K562 (cell line): ENCODE measurements around the gene ALS2CL. TPM values are rescaled to one million over a fixed set of nuclear protein-coding genes. Genes with fewer than 3 reads are reported as not detected.
A peak's percentile ranks its signal among the peaks of the same experiment; 100 is the strongest.

Source experiments
- ATAC-seq: fragments of 200-7000 bp; cut with Tn5 transposase; 3 replicates; pipeline ENCODE4 v1.9.1; 2020; ENCODE audit warnings: moderate library complexity
- BruUV-seq: library from RNA; stranded (reverse); fragments of 400-500 nt; replicated peaks from 2 replicates; lab custom pipeline; 2021; lab: Mats Ljungman, UMichigan
- CTCF ChIA-PET: fragments of 300-600 bp; formaldehyde crosslinking; extraction: SDS; loops from one replicate; lab custom pipeline; 2021; ENCODE audit warnings: low intra/inter-chr PET ratio; lab: Yijun Ruan, JAX
- POLR2A ChIA-PET: fragments of 300-600, 350-650 bp; sonication (Branson Sonifier 250); formaldehyde crosslinking; extraction: SDS; loops from one replicate; lab custom pipeline; 2021; ENCODE audit warnings: antibody characterized with exemption, inconsistent platforms; lab: Yijun Ruan, JAX
- DNase-seq, 4 experiments: peaks; one replicate each; pipeline versions ENCODE4 v3.0.0 to v3.0.0-alpha.2; 2011 to 2018; ENCODE audit warnings: low spot score in 3 of 4, mixed read lengths in 3 of 4; ENCODE audit errors: extremely low read depth in 1 of 4
- FAIRE-seq: peaks from 2 replicates; lab custom pipeline; 2011; peaks lifted over from hg19 to GRCh38; lab: Jason Lieb, UNC
- H2AFZ ChIP-seq: 2 replicates; pipeline ENCODE4 v1.6.0; 2011; ENCODE audit warnings: low read depth, low read length, control low read depth, inconsistent platforms
- H3K27ac ChIP-seq: fragments of 200-600 bp; 3 replicates; pipeline ENCODE4 v1.8.0; 2011; ENCODE audit warnings: low read depth, mild to moderate bottlenecking, control low read depth, inconsistent platforms, low read length, moderate library complexity, mixed read lengths; ENCODE audit errors: extremely low read depth
- H3K27me3 ChIP-seq, 2 experiments: fragments of 300-600 bp in 1 of 2; 2 replicates in 1 of 2; 3 replicates in 1 of 2; pipeline versions ENCODE4 v1.6.0 to v1.8.0; 2011; ENCODE audit warnings: inconsistent platforms in 2 of 2, low read length in 2 of 2, mild to moderate bottlenecking in 1 of 2, mixed read lengths in 1 of 2, moderate library complexity in 1 of 2; ENCODE audit not compliant: control insufficient read depth in 2 of 2, insufficient read depth in 2 of 2
- H3K36me3 ChIP-seq: fragments of 300-600 bp; 3 replicates; pipeline ENCODE4 v1.8.0; 2011; ENCODE audit warnings: mild to moderate bottlenecking, low read length, inconsistent platforms; ENCODE audit not compliant: control insufficient read depth, insufficient read depth
- H3K4me1 ChIP-seq, 2 experiments: fragments of 200-600 bp in 1 of 2; replicated peaks in 1 of 2; 2 replicates in 1 of 2; 3 replicates in 1 of 2; pipeline versions ENCODE4 v1.5.1 to v1.8.0; 2011; ENCODE audit warnings: inconsistent platforms in 2 of 2, low read length in 2 of 2, mild to moderate bottlenecking in 1 of 2, mixed read lengths in 1 of 2, moderate library complexity in 1 of 2; ENCODE audit not compliant: control insufficient read depth in 2 of 2, insufficient read depth in 2 of 2
- H3K4me2 ChIP-seq: 2 replicates; pipeline ENCODE4 v1.6.1; 2011; ENCODE audit warnings: low read length, control low read depth, inconsistent platforms, mixed read lengths; ENCODE audit not compliant: insufficient read depth
- H3K4me3 ChIP-seq: fragments of 200-600 bp; sonication (generic), shearing (Covaris generic); 2 replicates; pipeline ENCODE4 v1.5.1; 2016; ENCODE audit warnings: control low read depth, inconsistent platforms
- H3K79me2 ChIP-seq: fragments of 200-600 bp; 3 replicates; pipeline ENCODE4 v1.8.0; 2011; ENCODE audit warnings: low read length, inconsistent platforms; ENCODE audit not compliant: control insufficient read depth, insufficient read depth
- H3K9ac ChIP-seq, 2 experiments: 2 replicates each; pipeline versions ENCODE4 v1.6.0 to v1.6.1; 2011; ENCODE audit warnings: low read depth in 2 of 2, low read length in 2 of 2, control low read depth in 1 of 2, inconsistent platforms in 1 of 2, mild to moderate bottlenecking in 1 of 2, mixed read lengths in 1 of 2; ENCODE audit not compliant: insufficient read depth in 1 of 2
- H3K9me1 ChIP-seq: one replicate; pipeline ENCODE4 v1.6.0; 2011; ENCODE audit warnings: inconsistent platforms, mild to moderate bottlenecking, low read length, moderate library complexity; ENCODE audit not compliant: control insufficient read depth, insufficient read depth
- H3K9me3 ChIP-seq: replicated peaks from 2 replicates; pipeline ENCODE4 v1.5.1; 2011; ENCODE audit warnings: low read depth, low read length, inconsistent platforms; ENCODE audit not compliant: control insufficient read depth, insufficient read depth
- H4K20me1 ChIP-seq: replicated peaks from 2 replicates; pipeline ENCODE4 v1.6.1; 2011; ENCODE audit warnings: low read length, inconsistent platforms, mixed read lengths; ENCODE audit not compliant: control insufficient read depth, insufficient read depth
- CBFA2T3 ChIP-seq: fragments of 450-650 bp; IDR thresholded peaks from 2 replicates; pipeline ENCODE4 v1.6.1; 2017
- CLOCK ChIP-seq: fragments of 250-450 bp; sonication (Bioruptor Pico); IDR thresholded peaks from 2 replicates; pipeline ENCODE4 v1.4.0; 2020; ENCODE audit warnings: mild to moderate bottlenecking, moderate library complexity, borderline replicate concordance
- ELF1 ChIP-seq: fragments of 200-800 bp; sonication (Bioruptor generic); IDR thresholded peaks from 2 replicates; pipeline ENCODE4 v1.6.1; 2016; ENCODE audit warnings: missing genetic modification characterization, missing compliant biosample characterization
- ELF2 ChIP-seq: fragments of 250-450 bp; sonication (Bioruptor Pico); IDR thresholded peaks from 2 replicates; pipeline ENCODE4 v1.5.0; 2021; ENCODE audit warnings: mild to moderate bottlenecking
- ILK ChIP-seq: fragments of 450-650 bp; IDR thresholded peaks from 2 replicates; pipeline ENCODE4 v1.6.1; 2016; ENCODE audit warnings: missing genetic modification characterization, low read depth, mild to moderate bottlenecking, missing compliant biosample characterization, moderate library complexity, borderline replicate concordance
- MXI1 ChIP-seq: IDR thresholded peaks from 2 replicates; pipeline ENCODE4 v1.6.1; 2011; ENCODE audit warnings: low read depth, mild to moderate bottlenecking, improper control_type of control experiment, low read length
- MYNN ChIP-seq, 2 experiments: sonication (generic); formaldehyde crosslinking in 1 of 2; IDR thresholded peaks; 2 replicates each; pipeline versions ENCODE4 v1.5.0 to v1.6.1; 2016 to 2020; ENCODE audit warnings: antibody characterized with exemption in 1 of 2, missing genetic modification reagents in 1 of 2
- SIN3A ChIP-seq, 2 experiments: fragments of 150-350 bp in 1 of 2; IDR thresholded peaks; 2 replicates each; pipeline ENCODE4 v1.6.1; 2011 to 2016; ENCODE audit warnings: borderline replicate concordance in 2 of 2, low read depth in 2 of 2, low read length in 2 of 2, mild to moderate bottlenecking in 2 of 2, moderate library complexity in 2 of 2; ENCODE audit not compliant: control insufficient read depth in 1 of 2
- SIX5 ChIP-seq, 2 experiments: IDR thresholded peaks; 2 replicates each; pipeline ENCODE4 v1.6.1; 2011; ENCODE audit warnings: low read length in 2 of 2, borderline replicate concordance in 1 of 2, low read depth in 1 of 2, mild to moderate bottlenecking in 1 of 2, moderate library complexity in 1 of 2; ENCODE audit not compliant: insufficient read depth in 1 of 2
- SNRNP70 ChIP-seq: fragments of 200-400 bp; formaldehyde crosslinking; optimal IDR thresholded peaks from 2 replicates; pipeline ENCODE3; 2017; ENCODE audit warnings: low read depth, low read length
- ZNF586 ChIP-seq: fragments of 450-650 bp; formaldehyde crosslinking; conservative IDR thresholded peaks from 2 replicates; pipeline ENCODE4 v1.4.0; 2020; ENCODE audit warnings: mild to moderate bottlenecking, moderate library complexity
- ZSCAN29 ChIP-seq: fragments of 450-650 bp; IDR thresholded peaks from 2 replicates; pipeline ENCODE4 v1.6.1; 2017
- WGBS: fragments of 100-300 bp; shearing (Covaris generic); methylation state at CpG from one replicate; pipeline ENCODE4 v1.1.6; 2016; ENCODE audit warnings: low coverage, mixed read lengths; ENCODE audit not compliant: insufficient coverage; ENCODE audit errors: missing lambda C conversion rate; 5-methylcytosine and 5-hydroxymethylcytosine counted together
- in situ Hi-C: fragments of 300-500 bp; cut with MboI; formaldehyde crosslinking; loops from 4 replicates; pipeline ENCODE4 v1.15.0; 2018; ENCODE audit warnings: inconsistent platforms, mixed read lengths
- intact Hi-C: fragments of 100-400 bp; cut with micrococcal nuclease; formaldehyde crosslinking; loops from 2 replicates; pipeline ENCODE4 v1.14.2; 2022
- polyA plus RNA-seq, 8 experiments: library from polyadenylated mRNA; depleted of rRNA in 4 of 8; stranded (reverse) in 5 of 8; unstranded in 3 of 8; fragments of >200 nt; fragmentation: Nextera tagmentation in 2 of 8; fragmentation: Illumina TruSeq in 1 of 8; extraction: Ambion mirVana in 2 of 8; extraction: Trizol in 1 of 8; gene quantifications; 2 replicates each; pipeline versions ENCODE4 v1.2.1 to v1.2.3, GENCODE V29; 2011 to 2014; ENCODE audit warnings: inconsistent platforms in 1 of 8, missing spikeins in 1 of 8
- total RNA-seq, 7 experiments: library from RNA; depleted of rRNA in 6 of 7; stranded (reverse); fragments of >200 nt in 6 of 7; fragmentation: Illumina TruSeq in 2 of 7; extraction: Trizol in 2 of 7; gene quantifications; 2 replicates each; pipeline versions ENCODE4 v1.2.1 to v1.2.3, GENCODE V29; 2011 to 2021; ENCODE audit warnings: low replicate concordance in 1 of 7
- TF ChIP-seq, protein P1 (sequence below): fragments of 250-450 bp; sonication (Bioruptor Pico); IDR thresholded peaks from 2 replicates; pipeline ENCODE4 v1.4.0; 2020; ENCODE audit warnings: mild to moderate bottlenecking
- TF ChIP-seq, protein P2 (sequence below), 2 experiments: fragments of 450-650 bp in 1 of 2; sonication (generic) in 1 of 2; formaldehyde crosslinking in 1 of 2; IDR thresholded peaks in 1 of 2; conservative IDR thresholded peaks in 1 of 2; 2 replicates each; pipeline versions ENCODE4 v1.6.1 to v1.8.1; 2016 to 2023; ENCODE audit warnings: mild to moderate bottlenecking in 2 of 2, moderate library complexity in 2 of 2, inconsistent platforms in 1 of 2, missing genetic modification reagents in 1 of 2

ALS2CL gene
- total and polyA plus RNA-seq, 9 of the 15 experiments (the other 6 are each of a cell fraction or from before 2014, with no cell fraction given), result 0.03 to 0.13 (median 0.05) TPM; not detected in 3

DNA sequence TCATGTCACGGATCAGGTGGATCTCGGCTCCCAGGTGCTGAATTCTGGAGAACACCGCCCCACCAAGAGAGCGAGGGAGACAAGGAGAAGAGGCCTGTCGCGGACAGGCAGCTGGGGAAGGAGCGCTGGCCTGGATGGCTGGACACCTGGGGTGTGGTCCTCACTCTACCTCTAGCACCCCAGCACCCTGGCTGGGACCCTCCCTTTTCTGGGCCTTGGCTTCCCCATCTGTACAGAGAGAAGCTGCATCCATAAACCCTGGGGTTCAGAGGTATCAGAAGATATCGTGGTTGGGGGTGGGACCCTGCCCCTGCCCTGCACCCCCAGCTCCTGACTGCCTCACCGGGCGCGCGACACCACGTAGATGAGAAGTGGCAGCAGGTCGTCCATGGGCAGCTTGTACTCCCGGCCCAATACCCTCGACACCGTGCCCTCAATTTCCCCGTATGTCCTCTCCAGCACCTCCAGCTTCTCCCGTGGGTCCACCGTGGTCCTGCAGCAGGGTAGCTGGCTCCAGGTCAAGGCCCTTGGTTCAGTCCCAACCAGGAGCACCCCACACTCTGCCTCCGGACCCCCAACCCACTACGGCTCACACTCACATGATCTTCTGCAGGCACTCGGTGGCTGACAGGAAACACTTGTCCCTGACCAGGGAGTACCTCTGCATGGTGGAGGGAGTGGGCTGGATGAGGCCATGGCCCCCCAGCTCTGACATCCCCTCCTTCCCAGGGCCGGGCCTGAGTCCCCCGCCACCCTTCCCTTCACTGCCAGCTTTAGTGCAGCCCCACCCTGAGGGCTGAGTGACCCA, 21.7 kb downstream of the ALS2CL start:
- WGBS, result 1% methylated on average over 22 of the region's 25 CpGs
- no peak overlapping the region for H3K4me3 ChIP-seq
- intact Hi-C loops (no loop called here), in situ Hi-C loops (no loop called here)
- ATAC-seq (no peak), FAIRE-seq (no peak)
- peaks cover 0 to under 1% of the 10 kb centered on the region in 2 experiments; a peak in 1 of 5 replicates for H3K4me1 ChIP-seq
- H2AFZ ChIP-seq, result no peak overlapping the region
- no peaks in the 10 kb centered on the region for H3K9me1 ChIP-seq
- no peaks in the 10 kb centered on the region for H3K79me2 ChIP-seq
- H4K20me1 ChIP-seq, result peaks cover 34% of the 10 kb centered on the region
- no peak for TF ChIP-seq SNRNP70
- TF ChIP-seq CBFA2T3, result no peak
- TF ChIP-seq CLOCK (CRISPR knock-in tag), result no peak
- TF ChIP-seq ELF1, result no peak
- TF ChIP-seq ZSCAN29, result no peak
- TF ChIP-seq, protein P1, sequence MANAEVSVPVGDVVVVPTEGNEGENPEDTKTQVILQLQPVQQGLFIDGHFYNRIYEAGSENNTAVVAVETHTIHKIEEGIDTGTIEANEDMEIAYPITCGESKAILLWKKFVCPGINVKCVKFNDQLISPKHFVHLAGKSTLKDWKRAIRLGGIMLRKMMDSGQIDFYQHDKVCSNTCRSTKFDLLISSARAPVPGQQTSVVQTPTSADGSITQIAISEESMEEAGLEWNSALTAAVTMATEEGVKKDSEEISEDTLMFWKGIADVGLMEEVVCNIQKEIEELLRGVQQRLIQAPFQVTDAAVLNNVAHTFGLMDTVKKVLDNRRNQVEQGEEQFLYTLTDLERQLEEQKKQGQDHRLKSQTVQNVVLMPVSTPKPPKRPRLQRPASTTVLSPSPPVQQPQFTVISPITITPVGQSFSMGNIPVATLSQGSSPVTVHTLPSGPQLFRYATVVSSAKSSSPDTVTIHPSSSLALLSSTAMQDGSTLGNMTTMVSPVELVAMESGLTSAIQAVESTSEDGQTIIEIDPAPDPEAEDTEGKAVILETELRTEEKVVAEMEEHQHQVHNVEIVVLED (CRISPR knock-in tag), result no peak
- TF ChIP-seq ZNF586 (CRISPR knock-in tag), result no peak
- no peak for TF ChIP-seq SIN3A (IDR thresholded peaks at IDR 0.05; ENCODE audit: borderline replicate concordance in 2 of 2, control insufficient read depth in 1 of 2, low read depth in 2 of 2, low read length in 2 of 2)
- no peak for TF ChIP-seq MYNN (IDR thresholded peaks at IDR 0.05)
- TF ChIP-seq MYNN (CRISPR knock-in tag; IDR thresholded peaks at IDR 0.05), result no peak
- no peak for TF ChIP-seq ELF2 (CRISPR knock-in tag)
- TF ChIP-seq SIX5 (IDR thresholded peaks at IDR 0.05; ENCODE audit: borderline replicate concordance in 1 of 2, insufficient read depth in 1 of 2, low read depth in 1 of 2, low read length in 2 of 2), result no peak
- TF ChIP-seq, protein P2, sequence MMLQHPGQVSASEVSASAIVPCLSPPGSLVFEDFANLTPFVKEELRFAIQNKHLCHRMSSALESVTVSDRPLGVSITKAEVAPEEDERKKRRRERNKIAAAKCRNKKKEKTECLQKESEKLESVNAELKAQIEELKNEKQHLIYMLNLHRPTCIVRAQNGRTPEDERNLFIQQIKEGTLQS (IDR thresholded peaks at IDR 0.05), result no peak
- TF ChIP-seq, protein P2 (CRISPR knock-in tag; conservative IDR thresholded peaks at IDR 0.05), result no peak
- no peak for TF ChIP-seq ILK (tag)
- TF ChIP-seq MXI1, result no peak
- TF ChIP-seq, all 486 proteins: peak for 0
- H3K9me3 ChIP-seq, result no peaks in the 10 kb centered on the region
- CTCF ChIA-PET, result no interaction called here
- H3K4me2 ChIP-seq, result no peak overlapping the region
- no TSS peak for BruUV-seq
- no peak for DNase-seq
- POLR2A ChIA-PET, result interaction anchor here (0.9 to 1.5 kb wide), 2 partner anchors 9 to 21 kb away, joined by 3 to 5 read pairs; no protein-coding TSS in a partner anchor
- peak overlapping the region in 1 of 2 experiments; percentile 39; a peak in 1 of 4 replicates for H3K9ac ChIP-seq
- H3K36me3 ChIP-seq, result no peaks in the 10 kb centered on the region
- peaks cover 24 to 91% of the 10 kb centered on the region in 2 experiments for H3K27me3 ChIP-seq
- H3K27ac ChIP-seq, result no peak overlapping the region
